ENCODE measurements around the gene PKMYT1. TPM values are rescaled to one million over a fixed set of nuclear protein-coding genes. Genes with fewer than 3 reads are reported as not detected.

PKMYT1 gene
- total and polyA plus RNA-seq, 9 of the 15 experiments (the other 6 are each of a cell fraction or from before 2014, with no cell fraction given) = 8.7 to 201 (median 37.8) TPM

DNA sequence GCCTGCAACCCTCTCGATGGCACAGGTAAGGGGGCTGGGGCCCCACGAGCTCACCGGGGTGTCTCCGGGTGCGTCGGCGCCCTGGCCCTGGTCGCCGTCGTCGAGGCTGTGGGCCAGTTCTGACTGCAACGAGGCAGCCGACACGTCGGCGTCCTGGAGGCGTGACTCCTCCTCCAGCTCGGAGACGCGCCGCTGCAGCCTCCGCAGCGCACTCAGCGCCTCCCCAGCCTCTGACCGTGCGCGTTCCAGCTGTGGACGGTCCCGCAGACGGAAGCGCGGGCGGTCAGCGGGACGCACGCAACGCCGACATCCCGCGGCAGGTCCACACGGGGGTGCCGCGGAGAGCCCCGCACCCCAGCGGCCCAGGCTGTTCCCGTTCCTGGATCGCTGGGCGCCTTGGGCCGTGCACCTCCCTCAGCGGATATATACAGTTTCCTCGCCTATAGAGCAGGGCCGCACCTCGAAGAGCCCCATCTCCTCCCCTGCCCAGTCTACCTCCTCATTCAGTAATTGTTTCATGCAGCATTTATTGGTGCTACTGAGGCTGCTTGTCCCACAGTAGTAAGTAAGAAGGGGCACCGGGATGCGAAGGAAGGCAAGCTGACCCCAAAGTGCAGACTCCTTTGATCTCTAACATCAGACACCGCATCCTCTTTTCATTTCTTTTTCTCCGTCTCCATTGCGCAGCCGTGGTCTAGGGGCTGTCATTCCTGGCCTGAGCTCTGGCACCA, 49.4 kb upstream of the PKMYT1 start (continued):
- TF ChIP-seq ZNF140 (CRISPR knock-in tag; IDR thresholded peaks at IDR 0.05) (no peak), SP1 (CRISPR knock-in tag; IDR thresholded peaks at IDR 0.05) (0 out of 2 replicates have a peak, but pooled peaks have one; percentile 45), MAZ (CRISPR knock-in tag; conservative IDR thresholded peaks at IDR 0.05 in 1 of 2, IDR thresholded peaks at IDR 0.05 in 1 of 2) (peak in 1 of 2 experiments; percentile 46; a peak in 1 of 4 replicates), RB1 (IDR thresholded peaks at IDR 0.05; ENCODE audit: low read depth) (peak; percentile 69; the same call in 1 of the 2 replicates), SLC30A9 (CRISPR knock-in tag; IDR thresholded peaks at IDR 0.05) (no peak), BHLHE40 (IDR thresholded peaks at IDR 0.05; ENCODE audit: low read length) (peak; percentile 50), NCOR1 (IDR thresholded peaks at IDR 0.05) (no peak), TRIM24 (IDR thresholded peaks at IDR 0.05) (no peak), TOE1 (IDR thresholded peaks at IDR 0.05; ENCODE audit: borderline replicate concordance) (no peak), TOE1 (CRISPR knock-in tag; IDR thresholded peaks at IDR 0.05; ENCODE audit: borderline replicate concordance, low read depth) (0 out of 2 replicates have a peak, but pooled peaks have one; percentile 9), ZNF224 (CRISPR knock-in tag; IDR thresholded peaks at IDR 0.05) (no peak), MEF2A (IDR thresholded peaks at IDR 0.05; ENCODE audit: control insufficient read depth, low read depth, low read length) (no peak), ZNF785 (CRISPR knock-in tag; IDR thresholded peaks at IDR 0.05) (no peak), SMARCA5 (IDR thresholded peaks at IDR 0.05) (no peak), BRF1 (IDR thresholded peaks at IDR 0.05; ENCODE audit: borderline replicate concordance, extremely low read depth, insufficient read length) (no peak)
- TF ChIP-seq, protein P1, sequence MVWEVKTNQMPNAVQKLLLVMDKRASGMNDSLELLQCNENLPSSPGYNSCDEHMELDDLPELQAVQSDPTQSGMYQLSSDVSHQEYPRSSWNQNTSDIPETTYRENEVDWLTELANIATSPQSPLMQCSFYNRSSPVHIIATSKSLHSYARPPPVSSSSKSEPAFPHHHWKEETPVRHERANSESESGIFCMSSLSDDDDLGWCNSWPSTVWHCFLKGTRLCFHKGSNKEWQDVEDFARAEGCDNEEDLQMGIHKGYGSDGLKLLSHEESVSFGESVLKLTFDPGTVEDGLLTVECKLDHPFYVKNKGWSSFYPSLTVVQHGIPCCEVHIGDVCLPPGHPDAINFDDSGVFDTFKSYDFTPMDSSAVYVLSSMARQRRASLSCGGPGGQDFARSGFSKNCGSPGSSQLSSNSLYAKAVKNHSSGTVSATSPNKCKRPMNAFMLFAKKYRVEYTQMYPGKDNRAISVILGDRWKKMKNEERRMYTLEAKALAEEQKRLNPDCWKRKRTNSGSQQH (CRISPR knock-in tag; IDR thresholded peaks at IDR 0.05) = no peak
- TF ChIP-seq, protein P2, sequence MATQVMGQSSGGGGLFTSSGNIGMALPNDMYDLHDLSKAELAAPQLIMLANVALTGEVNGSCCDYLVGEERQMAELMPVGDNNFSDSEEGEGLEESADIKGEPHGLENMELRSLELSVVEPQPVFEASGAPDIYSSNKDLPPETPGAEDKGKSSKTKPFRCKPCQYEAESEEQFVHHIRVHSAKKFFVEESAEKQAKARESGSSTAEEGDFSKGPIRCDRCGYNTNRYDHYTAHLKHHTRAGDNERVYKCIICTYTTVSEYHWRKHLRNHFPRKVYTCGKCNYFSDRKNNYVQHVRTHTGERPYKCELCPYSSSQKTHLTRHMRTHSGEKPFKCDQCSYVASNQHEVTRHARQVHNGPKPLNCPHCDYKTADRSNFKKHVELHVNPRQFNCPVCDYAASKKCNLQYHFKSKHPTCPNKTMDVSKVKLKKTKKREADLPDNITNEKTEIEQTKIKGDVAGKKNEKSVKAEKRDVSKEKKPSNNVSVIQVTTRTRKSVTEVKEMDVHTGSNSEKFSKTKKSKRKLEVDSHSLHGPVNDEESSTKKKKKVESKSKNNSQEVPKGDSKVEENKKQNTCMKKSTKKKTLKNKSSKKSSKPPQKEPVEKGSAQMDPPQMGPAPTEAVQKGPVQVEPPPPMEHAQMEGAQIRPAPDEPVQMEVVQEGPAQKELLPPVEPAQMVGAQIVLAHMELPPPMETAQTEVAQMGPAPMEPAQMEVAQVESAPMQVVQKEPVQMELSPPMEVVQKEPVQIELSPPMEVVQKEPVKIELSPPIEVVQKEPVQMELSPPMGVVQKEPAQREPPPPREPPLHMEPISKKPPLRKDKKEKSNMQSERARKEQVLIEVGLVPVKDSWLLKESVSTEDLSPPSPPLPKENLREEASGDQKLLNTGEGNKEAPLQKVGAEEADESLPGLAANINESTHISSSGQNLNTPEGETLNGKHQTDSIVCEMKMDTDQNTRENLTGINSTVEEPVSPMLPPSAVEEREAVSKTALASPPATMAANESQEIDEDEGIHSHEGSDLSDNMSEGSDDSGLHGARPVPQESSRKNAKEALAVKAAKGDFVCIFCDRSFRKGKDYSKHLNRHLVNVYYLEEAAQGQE (IDR thresholded peaks at IDR 0.05; ENCODE audit: borderline replicate concordance) = peak; percentile 84
- TF ChIP-seq, protein P2 (CRISPR knock-in tag; IDR thresholded peaks at IDR 0.05; ENCODE audit: low read depth) = no peak
- TF ChIP-seq, protein P3, sequence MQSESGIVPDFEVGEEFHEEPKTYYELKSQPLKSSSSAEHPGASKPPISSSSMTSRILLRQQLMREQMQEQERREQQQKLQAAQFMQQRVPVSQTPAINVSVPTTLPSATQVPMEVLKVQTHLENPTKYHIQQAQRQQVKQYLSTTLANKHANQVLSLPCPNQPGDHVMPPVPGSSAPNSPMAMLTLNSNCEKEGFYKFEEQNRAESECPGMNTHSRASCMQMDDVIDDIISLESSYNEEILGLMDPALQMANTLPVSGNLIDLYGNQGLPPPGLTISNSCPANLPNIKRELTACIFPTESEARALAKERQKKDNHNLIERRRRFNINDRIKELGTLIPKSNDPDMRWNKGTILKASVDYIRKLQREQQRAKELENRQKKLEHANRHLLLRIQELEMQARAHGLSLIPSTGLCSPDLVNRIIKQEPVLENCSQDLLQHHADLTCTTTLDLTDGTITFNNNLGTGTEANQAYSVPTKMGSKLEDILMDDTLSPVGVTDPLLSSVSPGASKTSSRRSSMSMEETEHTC (IDR thresholded peaks at IDR 0.05) = no peak
